Fibroblast of lung (primary cell): ENCODE data around the gene ITGBL1. TPM values are rescaled to one million over a fixed set of nuclear protein-coding genes. Genes with fewer than 3 reads are reported as not detected.

ENCODE experiments used
- DNase-seq, 2 donors: peaks; one replicate each; pipeline versions ENCODE4 v3.0.0 to v3.0.0-alpha.2; 2010; ENCODE audit warnings: low read depth in 2 of 2
- H2AFZ ChIP-seq: 2 replicates; pipeline ENCODE4 v1.5.1; 2012; ENCODE audit warnings: low read length, control low read depth, inconsistent platforms
- H3K27ac ChIP-seq: 2 replicates; pipeline ENCODE4 v1.5.1; 2011; ENCODE audit warnings: low read length, control low read depth; ENCODE audit not compliant: insufficient read depth
- H3K27me3 ChIP-seq: 2 replicates; pipeline ENCODE4 v1.5.1; 2011; ENCODE audit warnings: mild to moderate bottlenecking, low read length; ENCODE audit not compliant: control insufficient read depth, insufficient read depth
- H3K36me3 ChIP-seq: 2 replicates; pipeline ENCODE4 v1.5.1; 2011; ENCODE audit warnings: low read length; ENCODE audit not compliant: control insufficient read depth, insufficient read depth
- H3K4me1 ChIP-seq: 2 replicates; pipeline ENCODE4 v1.5.1; 2011; ENCODE audit warnings: low read length; ENCODE audit not compliant: control insufficient read depth, insufficient read depth; ENCODE audit errors: extremely low read depth
- H3K4me2 ChIP-seq: 2 replicates; pipeline ENCODE4 v1.5.1; 2011; ENCODE audit warnings: low read length, control low read depth; ENCODE audit not compliant: insufficient read depth; ENCODE audit errors: extremely low read depth
- H3K4me3 ChIP-seq, 4 experiments: fragments of 200-600 bp in 1 of 4; sonication (generic) in 1 of 4; replicated peaks in 1 of 4; 2 replicates each; pipeline ENCODE4 v1.5.1; 2011 to 2016; ENCODE audit warnings: low read length in 4 of 4, low read depth in 3 of 4, mild to moderate bottlenecking in 3 of 4, control low read depth in 2 of 4, inconsistent platforms in 1 of 4, mixed read lengths in 1 of 4; ENCODE audit not compliant: insufficient read depth in 1 of 4; ENCODE audit errors: control extremely low read depth in 1 of 4
- H3K79me2 ChIP-seq: 2 replicates; pipeline ENCODE4 v1.5.1; 2012; ENCODE audit warnings: mild to moderate bottlenecking, low read length, inconsistent platforms; ENCODE audit not compliant: control insufficient read depth, insufficient read depth
- H3K9ac ChIP-seq: 2 replicates; pipeline ENCODE4 v1.5.1; 2011; ENCODE audit warnings: mild to moderate bottlenecking, low read length, control low read depth; ENCODE audit not compliant: insufficient read depth
- H3K9me3 ChIP-seq: 2 replicates; pipeline ENCODE4 v1.5.1; 2012; ENCODE audit warnings: low read depth, low read length; ENCODE audit not compliant: control insufficient read depth, insufficient read depth
- H4K20me1 ChIP-seq: 2 replicates; pipeline ENCODE4 v1.5.1; 2011; ENCODE audit warnings: low read length; ENCODE audit not compliant: control insufficient read depth, insufficient read depth; ENCODE audit errors: extremely low read depth
- CTCF ChIP-seq, 2 donors: IDR thresholded peaks in 1 of 2; conservative IDR thresholded peaks in 1 of 2; 1 replicate in 1 of 2; 2 replicates in 1 of 2; pipeline ENCODE4 v1.5.1; 2011 to 2012; ENCODE audit warnings: low read length in 2 of 2, control low read depth in 1 of 2, inconsistent platforms in 1 of 2, low read depth in 1 of 2, mild to moderate bottlenecking in 1 of 2
- EZH2 ChIP-seq: IDR thresholded peaks from 2 replicates; pipeline ENCODE4 v1.5.1; 2012; ENCODE audit warnings: low read length, control low read depth, mild to moderate bottlenecking; ENCODE audit errors: missing control alignments
- polyA plus RNA-seq, 2 donors: library from polyadenylated mRNA; depleted of rRNA in 1 of 2; stranded (reverse) in 1 of 2; unstranded in 1 of 2; fragments of >200 nt; gene quantifications; 2 replicates each; pipeline ENCODE4 v1.2.1, GENCODE V29; 2011 to 2012; ENCODE audit warnings: missing spikeins in 1 of 2
- total RNA-seq: library from RNA; depleted of rRNA; stranded (reverse); fragments of >200 nt; gene quantifications from 2 replicates; pipeline ENCODE4 v1.2.1, GENCODE V29; 2014

Gene ITGBL1
- total and polyA plus RNA-seq, 2 donors (not counting 1 experiment from before 2014, with no cell fraction given): 45.1 to 87.4 TPM

GRCh38 chr13:101425623-101426022 is 26.9 kb upstream of the ITGBL1 start:
- Histone ChIP-seq H4K20me1 (no peaks in the 10 kb centered on the region), H3K27me3 (no peaks in the 10 kb centered on the region), H2AFZ (no peak overlapping the region), H3K79me2 (no peaks in the 10 kb centered on the region), H3K9me3 (no peaks in the 10 kb centered on the region), H3K27ac (no peak overlapping the region), H3K4me3 (no peak overlapping the region), H3K9ac (no peak overlapping the region), H3K4me1 (no peaks in the 10 kb centered on the region), H3K4me2 (no peak overlapping the region), H3K36me3 (no peaks in the 10 kb centered on the region)
- DNase-seq: no peak
- TF ChIP-seq EZH2 (no peak), CTCF (conservative IDR thresholded peaks at IDR 0.05 in 1 of 2, IDR thresholded peaks at IDR 0.05 in 1 of 2; ENCODE audit: low read depth in 1 of 2, low read length in 2 of 2) (no peak)

- no peak overlapping the region for H3K4me3 ChIP-seq
- H2AFZ ChIP-seq: no peak overlapping the region
- DNase-seq: peak in 1 of 2 donors; percentile 9
- no peaks in the 10 kb centered on the region for H3K27me3 ChIP-seq
- no peaks in the 10 kb centered on the region for H3K79me2 ChIP-seq
- no peaks in the 10 kb centered on the region for H3K4me1 ChIP-seq
- no peak overlapping the region for H3K4me2 ChIP-seq
- TF ChIP-seq CTCF (conservative IDR thresholded peaks at IDR 0.05 in 1 of 2, IDR thresholded peaks at IDR 0.05 in 1 of 2; ENCODE audit: low read depth in 1 of 2, low read length in 2 of 2) (no peak), EZH2 (no peak)
- no peaks in the 10 kb centered on the region for H4K20me1 ChIP-seq
- H3K27ac ChIP-seq: no peak overlapping the region
- no peaks in the 10 kb centered on the region for H3K36me3 ChIP-seq
- H3K9me3 ChIP-seq: no peaks in the 10 kb centered on the region
- H3K9ac ChIP-seq: no peak overlapping the region
Measured at GRCh38 chr13:101429733-101430132, 22.7 kb upstream of the ITGBL1 start.

GRCh38 chr13:101433895-101434294 is 18.6 kb upstream of the ITGBL1 start:
- no peak overlapping the region for H3K4me3 ChIP-seq
- no peak overlapping the region for H3K27ac ChIP-seq
- no peak overlapping the region for H3K9ac ChIP-seq
- no peaks in the 10 kb centered on the region for H3K27me3 ChIP-seq
- H3K9me3 ChIP-seq: no peaks in the 10 kb centered on the region
- no peak overlapping the region for H3K4me2 ChIP-seq
- H3K4me1 ChIP-seq: no peaks in the 10 kb centered on the region
- DNase-seq: peak in 1 of 2 donors; percentile 58
- H3K36me3 ChIP-seq: no peaks in the 10 kb centered on the region
- no peaks in the 10 kb centered on the region for H3K79me2 ChIP-seq
- no peaks in the 10 kb centered on the region for H4K20me1 ChIP-seq
- no peak overlapping the region for H2AFZ ChIP-seq
- TF ChIP-seq EZH2 (no peak), CTCF (conservative IDR thresholded peaks at IDR 0.05 in 1 of 2, IDR thresholded peaks at IDR 0.05 in 1 of 2; ENCODE audit: low read depth in 1 of 2, low read length in 2 of 2) (no peak)
